ENCODE measurements around the gene REEP1.

DNA sequence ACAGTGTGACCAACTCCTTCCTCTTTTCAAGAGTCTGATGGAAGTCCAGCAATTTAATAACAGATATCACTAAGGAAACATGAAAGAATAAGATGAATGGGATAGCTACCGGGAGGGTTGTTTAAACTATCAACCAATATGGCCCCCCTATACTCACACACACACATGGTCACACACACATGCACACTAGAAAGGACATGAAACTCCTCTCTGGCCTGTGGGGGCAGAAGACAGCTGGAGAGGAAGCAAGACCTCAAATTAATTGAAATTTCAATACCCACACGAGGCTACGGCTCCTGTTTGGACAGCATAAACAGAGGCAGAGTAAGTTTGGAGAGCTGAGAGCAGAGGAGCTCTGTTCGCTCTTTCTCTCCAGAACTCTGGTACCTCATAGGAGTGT lies 34.7 kb upstream of the REEP1 start:
- TF ChIP-seq, protein P1, sequence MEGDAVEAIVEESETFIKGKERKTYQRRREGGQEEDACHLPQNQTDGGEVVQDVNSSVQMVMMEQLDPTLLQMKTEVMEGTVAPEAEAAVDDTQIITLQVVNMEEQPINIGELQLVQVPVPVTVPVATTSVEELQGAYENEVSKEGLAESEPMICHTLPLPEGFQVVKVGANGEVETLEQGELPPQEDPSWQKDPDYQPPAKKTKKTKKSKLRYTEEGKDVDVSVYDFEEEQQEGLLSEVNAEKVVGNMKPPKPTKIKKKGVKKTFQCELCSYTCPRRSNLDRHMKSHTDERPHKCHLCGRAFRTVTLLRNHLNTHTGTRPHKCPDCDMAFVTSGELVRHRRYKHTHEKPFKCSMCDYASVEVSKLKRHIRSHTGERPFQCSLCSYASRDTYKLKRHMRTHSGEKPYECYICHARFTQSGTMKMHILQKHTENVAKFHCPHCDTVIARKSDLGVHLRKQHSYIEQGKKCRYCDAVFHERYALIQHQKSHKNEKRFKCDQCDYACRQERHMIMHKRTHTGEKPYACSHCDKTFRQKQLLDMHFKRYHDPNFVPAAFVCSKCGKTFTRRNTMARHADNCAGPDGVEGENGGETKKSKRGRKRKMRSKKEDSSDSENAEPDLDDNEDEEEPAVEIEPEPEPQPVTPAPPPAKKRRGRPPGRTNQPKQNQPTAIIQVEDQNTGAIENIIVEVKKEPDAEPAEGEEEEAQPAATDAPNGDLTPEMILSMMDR (IDR thresholded peaks at IDR 0.05): no peak
- TF ChIP-seq, protein P2, sequence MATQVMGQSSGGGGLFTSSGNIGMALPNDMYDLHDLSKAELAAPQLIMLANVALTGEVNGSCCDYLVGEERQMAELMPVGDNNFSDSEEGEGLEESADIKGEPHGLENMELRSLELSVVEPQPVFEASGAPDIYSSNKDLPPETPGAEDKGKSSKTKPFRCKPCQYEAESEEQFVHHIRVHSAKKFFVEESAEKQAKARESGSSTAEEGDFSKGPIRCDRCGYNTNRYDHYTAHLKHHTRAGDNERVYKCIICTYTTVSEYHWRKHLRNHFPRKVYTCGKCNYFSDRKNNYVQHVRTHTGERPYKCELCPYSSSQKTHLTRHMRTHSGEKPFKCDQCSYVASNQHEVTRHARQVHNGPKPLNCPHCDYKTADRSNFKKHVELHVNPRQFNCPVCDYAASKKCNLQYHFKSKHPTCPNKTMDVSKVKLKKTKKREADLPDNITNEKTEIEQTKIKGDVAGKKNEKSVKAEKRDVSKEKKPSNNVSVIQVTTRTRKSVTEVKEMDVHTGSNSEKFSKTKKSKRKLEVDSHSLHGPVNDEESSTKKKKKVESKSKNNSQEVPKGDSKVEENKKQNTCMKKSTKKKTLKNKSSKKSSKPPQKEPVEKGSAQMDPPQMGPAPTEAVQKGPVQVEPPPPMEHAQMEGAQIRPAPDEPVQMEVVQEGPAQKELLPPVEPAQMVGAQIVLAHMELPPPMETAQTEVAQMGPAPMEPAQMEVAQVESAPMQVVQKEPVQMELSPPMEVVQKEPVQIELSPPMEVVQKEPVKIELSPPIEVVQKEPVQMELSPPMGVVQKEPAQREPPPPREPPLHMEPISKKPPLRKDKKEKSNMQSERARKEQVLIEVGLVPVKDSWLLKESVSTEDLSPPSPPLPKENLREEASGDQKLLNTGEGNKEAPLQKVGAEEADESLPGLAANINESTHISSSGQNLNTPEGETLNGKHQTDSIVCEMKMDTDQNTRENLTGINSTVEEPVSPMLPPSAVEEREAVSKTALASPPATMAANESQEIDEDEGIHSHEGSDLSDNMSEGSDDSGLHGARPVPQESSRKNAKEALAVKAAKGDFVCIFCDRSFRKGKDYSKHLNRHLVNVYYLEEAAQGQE (IDR thresholded peaks at IDR 0.05; ENCODE audit: insufficient read depth in 1 of 2, low read depth in 2 of 2, low read length in 1 of 2): no peak
- no peak for TF ChIP-seq POLR2AphosphoS5 (IDR thresholded peaks at IDR 0.05; ENCODE audit: low read depth, low read length)

Data from Panc1 (cell line).